Endothelial cell of umbilical vein (primary cell): ENCODE measurements around the gene CFAP57. TPM values are rescaled to one million over a fixed set of nuclear protein-coding genes. Genes with fewer than 3 reads are reported as not detected.

Experiments
- BruUV-seq: library from RNA; stranded (reverse); fragments of 400-500 nt; replicated peaks from 2 replicates; lab custom pipeline; 2021; lab: Mats Ljungman, UMichigan
- CTCF ChIA-PET: fragments of 300-600, 350-600 bp; sonication (Branson Sonifier 250); formaldehyde crosslinking; loops from one replicate; lab custom pipeline; 2021; ENCODE audit warnings: antibody characterized with exemption, inconsistent platforms; lab: Charles Lee
- POLR2A ChIA-PET: fragments of 300-600, 350-600 bp; sonication (Branson Sonifier 250); formaldehyde crosslinking; loops from one replicate; lab custom pipeline; 2021; ENCODE audit warnings: antibody characterized with exemption, inconsistent platforms; lab: Charles Lee
- DNase-seq: peaks from one replicate; pipeline ENCODE4 v3.0.0-alpha.2; 2011; ENCODE audit warnings: low read depth, low spot score
- FAIRE-seq: peaks from 2 replicates; lab custom pipeline; 2011; peaks lifted over from hg19 to GRCh38; lab: Jason Lieb, UNC
- H2AFZ ChIP-seq: 2 replicates; pipeline ENCODE4 v1.6.0; 2012; ENCODE audit warnings: low read depth, low read length, control low read depth, inconsistent platforms
- H3K27ac ChIP-seq: 2 replicates; pipeline ENCODE4 v1.5.1; 2011; ENCODE audit warnings: low read depth, mild to moderate bottlenecking, control low read depth, low read length, moderate library complexity; ENCODE audit not compliant: insufficient read depth
- H3K27me3 ChIP-seq, 2 experiments: 2 replicates each; pipeline versions ENCODE4 v1.6.0 to v1.6.1; 2011; ENCODE audit warnings: low read length in 2 of 2, mixed read lengths in 1 of 2; ENCODE audit not compliant: control insufficient read depth in 2 of 2, insufficient read depth in 2 of 2
- H3K36me3 ChIP-seq, 2 experiments: 2 replicates in 1 of 2; 3 replicates in 1 of 2; pipeline ENCODE4 v1.5.1; 2011; ENCODE audit warnings: low read length in 2 of 2, mild to moderate bottlenecking in 1 of 2, moderate library complexity in 1 of 2; ENCODE audit not compliant: control insufficient read depth in 2 of 2, insufficient read depth in 2 of 2; ENCODE audit errors: extremely low read depth in 1 of 2
- H3K4me1 ChIP-seq: 3 replicates; pipeline ENCODE4 v1.5.1; 2011; ENCODE audit warnings: mild to moderate bottlenecking, low read length; ENCODE audit not compliant: control insufficient read depth, insufficient read depth; ENCODE audit errors: extremely low read depth
- H3K4me2 ChIP-seq: 2 replicates; pipeline ENCODE4 v1.6.1; 2011; ENCODE audit warnings: low read length, control low read depth, mixed read lengths; ENCODE audit not compliant: insufficient read depth
- H3K4me3 ChIP-seq, 3 experiments: fragments of 200-600 bp in 1 of 3; sonication (generic), shearing (Covaris generic) in 1 of 3; replicated peaks in 1 of 3; 2 replicates each; pipeline ENCODE4 v1.5.1; 2011 to 2016; ENCODE audit warnings: control low read depth in 3 of 3, low read length in 3 of 3, mild to moderate bottlenecking in 2 of 3, inconsistent platforms in 1 of 3, low read depth in 1 of 3, moderate library complexity in 1 of 3; ENCODE audit not compliant: insufficient read depth in 1 of 3
- H3K79me2 ChIP-seq: 2 replicates; pipeline ENCODE4 v1.6.0; 2012; ENCODE audit warnings: low read length, inconsistent platforms; ENCODE audit not compliant: control insufficient read depth, insufficient read depth
- H3K9ac ChIP-seq: replicated peaks from 2 replicates; pipeline ENCODE3; 2011; ENCODE audit warnings: low read length, control low read depth; ENCODE audit not compliant: insufficient read depth; ENCODE audit errors: extremely low read depth
- H3K9me1 ChIP-seq: replicated peaks from 3 replicates; pipeline ENCODE4 v1.6.0; 2011; ENCODE audit warnings: mild to moderate bottlenecking, low read length; ENCODE audit not compliant: control insufficient read depth, insufficient read depth; ENCODE audit errors: extremely low read depth
- H3K9me3 ChIP-seq: replicated peaks from 2 replicates; pipeline ENCODE4 v1.5.1; 2012; ENCODE audit warnings: low read length, inconsistent platforms; ENCODE audit not compliant: control insufficient read depth, insufficient read depth
- H4K20me1 ChIP-seq: replicated peaks from 2 replicates; pipeline ENCODE3; 2011; ENCODE audit warnings: mild to moderate bottlenecking, low read length; ENCODE audit not compliant: control insufficient read depth, insufficient read depth; ENCODE audit errors: extremely low read depth
- EZH2 ChIP-seq: IDR thresholded peaks from 2 replicates; pipeline ENCODE4 v1.6.1; 2012; ENCODE audit warnings: borderline replicate concordance, low read depth, mild to moderate bottlenecking, moderate library complexity, low read length, inconsistent platforms; ENCODE audit not compliant: severe bottlenecking
- FOS ChIP-seq: IDR thresholded peaks from 2 replicates; pipeline ENCODE4 v1.6.1; 2011; ENCODE audit warnings: mild to moderate bottlenecking, low read length, moderate library complexity, borderline replicate concordance; ENCODE audit not compliant: insufficient read depth
- GATA2 ChIP-seq: IDR thresholded peaks from 2 replicates; pipeline ENCODE4 v1.7.0; 2011; ENCODE audit warnings: low read depth, mild to moderate bottlenecking, moderate library complexity, mixed read lengths, low read length; ENCODE audit not compliant: insufficient read length, insufficient read depth
- JUN ChIP-seq: IDR thresholded peaks from 2 replicates; pipeline ENCODE4 v1.6.1; 2011; ENCODE audit warnings: borderline replicate concordance, low read depth; ENCODE audit not compliant: insufficient read length, insufficient read depth
- MYC ChIP-seq: IDR thresholded peaks from one replicate; pipeline ENCODE4 v1.6.1; 2011; ENCODE audit warnings: mild to moderate bottlenecking, low read depth, low read length
- POLR2A ChIP-seq: IDR thresholded peaks from 2 replicates; pipeline ENCODE4 v1.6.1; 2012; ENCODE audit warnings: low read depth, mild to moderate bottlenecking, control low read depth, low read length
- POLR2AphosphoS5 ChIP-seq: IDR thresholded peaks from 2 replicates; pipeline ENCODE4 v1.6.1; 2012; ENCODE audit warnings: low read depth, mild to moderate bottlenecking, control low read depth, low read length, moderate library complexity; ENCODE audit not compliant: insufficient read depth
- dilution Hi-C: fragments of 300-500 bp; cut with MboI; formaldehyde crosslinking; loops from one replicate; pipeline ENCODE4 v1.15.0; 2019; ENCODE audit warnings: low sequenced_read_pairs; ENCODE audit not compliant: extremely low pct_ligation_motif_present
- intact Hi-C: fragments of 100-400 bp; cut with micrococcal nuclease; formaldehyde crosslinking; loops from one replicate; pipeline ENCODE4 v1.10.0; 2022
- polyA plus RNA-seq, 4 experiments: library from polyadenylated mRNA; depleted of rRNA in 3 of 4; stranded (reverse) in 3 of 4; unstranded in 1 of 4; fragments of >200 nt; gene quantifications; 2 replicates each; pipeline versions ENCODE4 v1.2.1 to v1.2.3, GENCODE V29; 2011 to 2012; ENCODE audit warnings: missing spikeins in 1 of 4
- total RNA-seq: library from RNA; stranded (reverse); gene quantifications from 2 replicates; pipeline ENCODE4 v1.2.3, GENCODE V29; 2021
- TF ChIP-seq, protein P1 (sequence below): IDR thresholded peaks from 2 replicates; pipeline ENCODE4 v1.6.1; 2011; ENCODE audit not compliant: insufficient read depth, insufficient read length
- TF ChIP-seq, protein P2 (sequence below), 2 donors: IDR thresholded peaks; 1 replicate in 1 of 2; 2 replicates in 1 of 2; pipeline ENCODE4 v1.5.1; 2011; ENCODE audit warnings: low read length in 2 of 2, mild to moderate bottlenecking in 2 of 2, moderate library complexity in 2 of 2, control low read depth in 1 of 2, inconsistent platforms in 1 of 2, low read depth in 1 of 2; ENCODE audit not compliant: insufficient read depth in 1 of 2; ENCODE audit errors: extremely low read depth in 1 of 2

CFAP57 gene
- total and polyA plus RNA-seq, 2 donors (not counting 3 experiments of a cell fraction or from before 2014, with no cell fraction given), result 0.88 to 0.91 TPM

DNA sequence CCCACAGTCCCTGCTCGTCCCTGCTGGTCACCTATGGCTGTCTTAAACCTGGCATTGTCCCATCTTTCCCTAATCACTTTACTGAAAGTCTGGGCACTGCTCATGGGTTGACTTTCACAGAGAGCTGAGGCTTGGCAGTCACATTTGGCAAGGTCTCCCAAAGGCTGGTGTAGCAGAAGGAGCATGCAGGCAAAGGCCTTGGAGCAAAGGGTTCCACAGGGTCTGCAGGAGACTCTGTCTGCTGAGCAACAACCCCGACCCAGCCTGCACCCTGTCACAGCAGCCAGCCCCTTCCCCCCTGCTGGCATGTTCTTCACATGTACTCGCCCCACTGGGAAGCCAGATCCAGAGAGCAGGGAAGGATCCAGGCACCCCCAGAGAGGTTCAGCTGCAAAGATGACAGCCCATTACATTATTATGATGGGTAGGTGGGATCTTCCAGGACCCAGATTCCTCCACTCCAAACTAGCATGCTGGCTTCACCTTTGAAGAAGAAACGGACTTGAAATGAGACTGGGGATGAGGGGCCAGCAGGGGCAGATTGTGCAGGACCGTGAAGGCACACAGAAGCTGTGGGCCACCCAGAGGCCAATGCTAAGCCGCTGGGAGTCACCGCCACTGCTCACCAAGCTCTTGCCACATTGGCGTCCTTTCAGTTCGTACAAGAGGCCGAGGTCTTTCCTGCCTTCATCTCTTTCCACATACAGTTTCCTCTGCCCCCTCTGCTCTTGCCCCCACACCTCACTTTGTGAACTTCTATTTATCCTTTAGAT, 83.5 kb downstream of the CFAP57 start:
- intact Hi-C loops, result no loop called here
- Histone ChIP-seq H3K9ac (no peak overlapping the region), H3K36me3 (no peaks in the 10 kb centered on the region), H2AFZ (no peak overlapping the region), H3K27ac (no peak overlapping the region), H3K4me2 (no peak overlapping the region), H3K9me1 (no peaks in the 10 kb centered on the region), H3K27me3 (peaks cover 5 to 13% of the 10 kb centered on the region in 2 experiments), H3K9me3 (no peaks in the 10 kb centered on the region), H4K20me1 (no peaks in the 10 kb centered on the region), H3K79me2 (no peaks in the 10 kb centered on the region), H3K4me3 (no peak overlapping the region), H3K4me1 (no peaks in the 10 kb centered on the region)
- DNase-seq (no peak), FAIRE-seq (no peak)
- ChIA-PET CTCF (no interaction called here), POLR2A (no interaction called here)
- TF ChIP-seq, protein P1, sequence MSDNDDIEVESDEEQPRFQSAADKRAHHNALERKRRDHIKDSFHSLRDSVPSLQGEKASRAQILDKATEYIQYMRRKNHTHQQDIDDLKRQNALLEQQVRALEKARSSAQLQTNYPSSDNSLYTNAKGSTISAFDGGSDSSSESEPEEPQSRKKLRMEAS, result no peak
- TF ChIP-seq FOS (no peak), GATA2 (no peak), EZH2 (no peak), POLR2AphosphoS5 (no peak), MYC (no peak), POLR2A (no peak), JUN (no peak)
- TF ChIP-seq, protein P2, sequence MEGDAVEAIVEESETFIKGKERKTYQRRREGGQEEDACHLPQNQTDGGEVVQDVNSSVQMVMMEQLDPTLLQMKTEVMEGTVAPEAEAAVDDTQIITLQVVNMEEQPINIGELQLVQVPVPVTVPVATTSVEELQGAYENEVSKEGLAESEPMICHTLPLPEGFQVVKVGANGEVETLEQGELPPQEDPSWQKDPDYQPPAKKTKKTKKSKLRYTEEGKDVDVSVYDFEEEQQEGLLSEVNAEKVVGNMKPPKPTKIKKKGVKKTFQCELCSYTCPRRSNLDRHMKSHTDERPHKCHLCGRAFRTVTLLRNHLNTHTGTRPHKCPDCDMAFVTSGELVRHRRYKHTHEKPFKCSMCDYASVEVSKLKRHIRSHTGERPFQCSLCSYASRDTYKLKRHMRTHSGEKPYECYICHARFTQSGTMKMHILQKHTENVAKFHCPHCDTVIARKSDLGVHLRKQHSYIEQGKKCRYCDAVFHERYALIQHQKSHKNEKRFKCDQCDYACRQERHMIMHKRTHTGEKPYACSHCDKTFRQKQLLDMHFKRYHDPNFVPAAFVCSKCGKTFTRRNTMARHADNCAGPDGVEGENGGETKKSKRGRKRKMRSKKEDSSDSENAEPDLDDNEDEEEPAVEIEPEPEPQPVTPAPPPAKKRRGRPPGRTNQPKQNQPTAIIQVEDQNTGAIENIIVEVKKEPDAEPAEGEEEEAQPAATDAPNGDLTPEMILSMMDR (IDR thresholded peaks at IDR 0.05; ENCODE audit: extremely low read depth in 1 of 2, insufficient read depth in 1 of 2, low read depth in 1 of 2, low read length in 2 of 2), result no peak
- BruUV-seq, result no TSS peak
- dilution Hi-C loops, result no loop called here
